Amniotic epithelial cell (primary cell): Measurements from ENCODE around the gene ARHGEF16.
A peak's percentile ranks its signal among the peaks of the same experiment; 100 is the strongest.

ENCODE experiments used
- DNase-seq: peaks from one replicate; pipeline ENCODE4 v3.0.0-alpha.2; 2010; ENCODE audit warnings: low read depth

ARHGEF16 gene

GRCh38 chr1:3453891-3454810, at the start of gene ARHGEF16:
TSS of gene ARHGEF16 (plus strand) at chr1:3454665. CDS start at chr1:3463085, 8,420 bp downstream.
- DNase-seq, result no peak

GRCh38 chr1:3404801-3405200, 49.7 kb upstream of the ARHGEF16 start:
- DNase-seq, result no peak

- no peak for DNase-seq
These were observed 49.0 kb upstream of the ARHGEF16 start for GRCh38 chr1:3405491-3405890.

DNA sequence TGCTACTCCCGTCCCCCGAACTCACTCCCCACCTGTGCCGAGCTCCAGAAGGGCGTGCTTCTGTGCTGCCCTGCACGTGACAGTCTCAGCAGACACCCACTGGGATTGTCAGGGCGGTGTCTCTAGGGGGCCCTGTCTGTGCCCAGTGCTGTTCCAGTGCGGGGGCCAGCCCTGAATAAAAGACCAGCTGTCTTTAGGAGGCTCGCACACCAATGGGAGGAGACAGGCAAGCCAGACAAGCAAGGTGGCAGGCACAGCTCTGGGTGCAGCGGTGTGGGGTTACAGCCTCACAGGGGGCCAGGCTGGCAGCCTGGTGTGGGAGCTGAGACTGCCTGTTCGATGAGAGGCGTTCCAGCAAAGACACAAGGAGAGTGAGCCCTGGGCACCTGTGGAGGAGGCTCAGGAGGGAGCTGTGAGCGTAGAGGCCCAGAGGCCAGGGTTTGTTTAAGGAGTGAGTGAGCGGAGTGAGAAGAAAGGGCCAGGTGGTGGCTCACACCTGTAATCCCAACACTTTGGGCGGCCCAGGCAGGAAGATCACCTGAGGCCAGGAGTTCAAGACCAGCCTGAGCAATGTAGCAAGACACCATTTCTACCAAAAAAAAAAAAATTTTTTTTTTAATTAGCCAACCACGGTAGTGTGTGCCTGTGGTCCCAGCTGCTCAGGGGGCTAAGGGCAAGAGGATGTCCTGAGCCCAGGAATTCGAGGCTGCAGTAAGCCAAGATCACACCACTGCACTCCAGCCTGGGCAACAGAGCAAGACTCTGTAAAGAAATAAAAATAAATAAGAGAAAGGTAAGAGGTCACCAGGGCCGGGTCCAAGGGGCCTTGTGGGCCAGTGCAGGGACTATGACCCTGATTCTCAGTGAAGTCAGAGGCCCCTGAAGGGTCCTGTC, 48.2 kb upstream of the ARHGEF16 start:
- no peak for DNase-seq

DNA sequence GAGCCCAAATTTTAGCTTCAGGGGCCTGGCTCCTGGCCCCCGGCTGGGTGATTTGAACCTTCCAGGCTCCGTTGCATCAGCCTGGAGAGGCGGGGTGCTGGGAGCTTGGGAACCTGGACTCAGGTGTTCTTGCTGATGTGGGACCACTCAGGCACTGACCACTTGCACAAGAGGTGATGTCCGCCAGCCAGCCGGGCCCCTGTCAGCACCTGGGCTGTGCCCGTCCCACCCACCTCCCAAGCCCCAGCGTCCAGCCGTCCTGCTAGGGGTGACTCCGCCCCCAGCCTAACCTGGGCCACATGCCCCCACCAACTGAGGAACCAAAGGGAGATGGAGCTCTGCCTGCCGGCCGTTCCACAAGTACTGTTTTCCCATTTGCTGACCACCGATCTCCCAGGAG, 47.4 kb upstream of the ARHGEF16 start:
- no peak for DNase-seq

DNA sequence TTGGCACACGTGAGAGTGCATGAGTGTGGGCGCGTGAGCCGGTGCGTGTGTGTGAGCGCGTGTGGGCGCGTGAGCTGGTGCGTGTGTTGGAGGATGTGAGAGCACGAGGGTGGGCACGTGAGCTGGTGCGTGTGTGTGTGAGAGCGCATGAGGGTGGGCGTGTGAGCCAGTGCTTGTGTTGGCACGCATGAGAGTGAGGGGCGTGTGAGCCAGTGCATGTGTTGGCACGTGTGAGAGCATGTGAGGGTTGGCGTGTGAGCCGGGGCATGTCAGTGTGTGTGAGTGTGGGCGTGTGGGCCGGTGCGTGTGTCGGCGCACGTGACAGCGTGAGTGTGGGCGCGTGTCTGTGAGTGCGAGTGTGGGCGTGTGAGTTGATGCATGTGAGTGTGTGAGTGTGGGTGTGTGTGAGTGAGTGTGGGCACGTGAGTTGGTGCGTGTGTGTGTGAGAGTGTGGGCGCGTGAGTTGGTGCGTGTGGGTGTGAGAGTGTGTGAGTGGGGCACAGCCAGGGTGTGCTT, 45.7 kb upstream of the ARHGEF16 start:
- no peak for DNase-seq

DNA sequence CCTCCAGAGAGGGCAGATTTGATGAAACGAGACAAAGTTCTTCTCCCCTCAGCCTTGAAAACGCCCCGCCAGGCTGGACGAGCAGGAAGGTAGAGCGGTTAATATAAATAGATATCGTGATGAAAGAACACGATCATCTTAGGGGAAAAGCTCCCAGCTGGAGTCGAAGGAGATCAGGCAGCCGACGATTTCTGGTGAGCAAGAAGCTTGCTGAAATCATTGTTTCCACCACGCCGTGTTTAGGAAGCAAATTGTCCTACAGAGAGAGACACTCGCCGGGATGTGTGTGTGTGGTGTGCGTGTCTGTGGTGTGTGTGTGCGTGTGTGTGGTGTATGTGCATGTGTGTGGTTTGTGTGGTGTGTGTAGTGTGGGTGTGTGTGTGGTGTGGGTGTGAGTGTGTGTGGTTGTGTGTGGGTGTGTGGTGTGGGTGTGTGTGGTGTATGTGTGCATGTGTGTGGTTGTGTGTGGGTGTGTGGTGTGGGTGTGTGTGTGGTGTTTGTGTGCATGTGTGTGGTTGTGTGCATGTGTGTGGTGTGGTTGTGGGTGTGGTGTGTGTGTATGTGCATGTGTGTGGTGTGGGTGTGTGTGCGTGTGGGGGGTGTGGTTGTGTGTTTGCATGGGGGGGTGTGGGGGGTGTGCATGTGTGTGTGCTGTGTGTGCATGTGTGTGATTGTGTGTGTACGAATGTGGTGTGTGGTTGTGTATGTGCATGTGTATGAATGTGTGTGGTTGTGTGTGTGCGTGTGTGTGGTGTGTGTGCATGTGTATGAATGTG, 44.9 kb upstream of the ARHGEF16 start:
- DNase-seq, result no peak

DNA sequence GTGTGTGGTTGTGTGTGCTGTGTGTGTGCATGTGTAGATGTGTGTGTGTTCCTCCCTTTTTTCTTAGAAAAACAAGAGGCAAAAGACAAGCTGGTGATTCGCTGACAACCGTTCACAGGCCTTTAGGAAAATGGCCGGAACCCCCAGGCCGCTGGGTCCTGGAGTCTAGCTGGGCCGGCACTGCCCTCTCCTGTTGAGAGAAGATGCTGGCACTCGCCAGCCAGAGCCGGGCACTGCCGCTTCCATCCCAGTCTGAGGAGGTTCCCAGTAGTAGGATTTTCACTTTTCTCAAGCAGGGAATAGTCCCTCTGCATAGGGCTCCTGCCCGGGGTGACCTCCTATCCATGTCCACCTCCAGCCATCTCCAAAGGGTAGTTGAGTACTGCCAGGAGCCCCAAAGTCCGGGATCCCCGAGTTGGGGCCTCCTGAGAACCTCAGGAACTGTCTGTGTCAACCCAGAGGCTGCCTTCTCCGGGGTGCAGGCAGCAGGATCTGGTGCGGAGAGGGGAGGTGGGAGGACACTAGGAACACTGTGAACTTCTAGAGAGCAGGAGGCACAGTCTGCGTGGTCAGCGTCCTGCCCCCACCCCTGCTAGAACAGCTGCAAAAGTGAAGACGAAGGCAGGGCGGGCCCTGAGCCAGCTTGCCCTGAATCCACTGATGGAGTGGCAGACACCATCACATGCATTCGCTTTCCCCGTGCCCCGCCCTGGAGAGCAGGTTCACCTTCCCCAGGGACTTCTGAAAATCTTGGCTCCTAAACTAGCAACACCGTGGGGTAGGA, 44.1 kb upstream of the ARHGEF16 start:
- DNase-seq, result peak; percentile 3

- no peak for DNase-seq
These were observed 42.7 kb upstream of the ARHGEF16 start for GRCh38 chr1:3411806-3412205.

DNA sequence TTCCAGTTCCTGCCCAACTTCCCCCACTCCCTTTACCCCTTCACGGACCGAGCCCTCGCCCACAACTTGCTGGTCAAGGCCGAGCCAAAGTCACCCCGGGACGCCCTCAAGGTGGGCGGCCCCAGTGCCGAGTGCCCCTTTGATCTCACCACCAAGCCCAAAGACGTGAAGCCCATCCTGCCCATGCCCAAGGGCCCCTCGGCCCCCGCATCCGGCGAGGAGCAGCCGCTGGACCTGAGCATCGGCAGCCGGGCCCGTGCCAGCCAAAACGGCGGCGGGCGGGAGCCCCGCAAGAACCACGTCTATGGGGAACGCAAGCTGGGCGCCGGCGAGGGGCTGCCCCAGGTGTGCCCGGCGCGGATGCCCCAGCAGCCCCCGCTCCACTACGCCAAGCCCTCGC, 42.1 kb upstream of the ARHGEF16 start:
- DNase-seq, result no peak

DNA sequence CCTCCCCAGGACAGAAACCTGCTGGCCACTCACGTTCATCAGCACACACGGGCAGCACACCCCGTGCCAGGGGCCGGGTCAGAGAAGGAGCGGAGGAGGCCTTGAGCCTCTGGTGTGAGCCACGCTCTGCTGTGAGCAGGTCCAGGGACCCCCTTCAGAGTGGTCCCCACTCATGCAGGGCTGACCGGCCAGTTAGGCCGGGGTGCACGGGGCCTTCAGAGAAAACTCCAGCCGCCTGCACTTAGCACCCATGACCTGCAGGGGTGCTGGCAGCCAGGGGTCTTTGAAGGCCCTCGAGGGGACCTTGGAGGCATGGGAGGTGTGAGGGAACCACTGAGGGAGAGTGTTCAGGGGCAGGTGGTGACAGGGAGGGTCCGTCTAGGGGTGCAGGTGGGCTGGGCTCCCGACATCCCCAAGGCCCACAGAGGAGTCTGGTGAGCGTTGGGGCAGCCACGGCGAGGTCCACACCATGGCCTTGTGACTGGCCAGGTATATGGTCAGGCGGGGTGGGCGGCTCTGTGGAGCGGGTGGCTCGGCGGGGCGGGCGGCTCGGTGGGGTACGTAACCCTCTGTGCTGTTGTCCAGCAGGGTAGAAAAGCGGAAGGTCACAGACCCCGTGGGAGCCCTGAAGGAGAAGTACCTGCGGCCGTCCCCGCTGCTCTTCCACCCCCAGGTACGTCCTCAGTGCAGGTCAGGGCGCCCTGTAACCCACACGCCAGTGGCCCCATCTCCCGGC, 40.3 kb upstream of the ARHGEF16 start:
- DNase-seq, result no peak

- no peak for DNase-seq
These were observed 39.0 kb upstream of the ARHGEF16 start for GRCh38 chr1:3415260-3416090.

GRCh38 chr1:3417082-3417739, 37.3 kb upstream of the ARHGEF16 start:
- no peak for DNase-seq

- DNase-seq, result no peak
These were observed 36.5 kb upstream of the ARHGEF16 start for GRCh38 chr1:3417934-3418333.

DNA sequence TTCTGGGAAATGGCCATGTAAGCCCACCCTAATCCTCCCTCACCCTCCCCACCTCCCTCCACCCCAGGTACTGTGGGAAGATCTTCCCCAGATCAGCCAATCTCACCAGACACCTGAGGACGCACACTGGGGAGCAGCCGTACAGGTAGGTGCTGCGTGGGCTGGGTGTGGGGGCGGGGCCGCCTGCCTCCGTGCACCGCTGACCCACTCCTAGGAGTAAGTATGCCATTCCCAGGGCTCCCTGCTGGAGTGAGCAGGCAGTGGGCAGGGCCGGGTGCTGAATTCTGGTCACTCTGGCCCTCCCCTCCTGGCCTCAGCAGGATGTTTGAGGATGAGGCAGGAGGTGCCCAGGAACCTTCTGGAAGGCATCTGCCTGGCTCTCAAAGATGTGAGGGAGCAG, 35.9 kb upstream of the ARHGEF16 start:
- DNase-seq, result no peak

GRCh38 chr1:3419415-3420204, 34.9 kb upstream of the ARHGEF16 start:
- no peak for DNase-seq

GRCh38 chr1:3420218-3420951, 34.1 kb upstream of the ARHGEF16 start:
- DNase-seq, result no peak
